EH (cell line): ENCODE results near the gene SYK.

Source experiments
- DNase-seq: peaks from one replicate; pipeline ENCODE4 v3.0.0-alpha.2; 2015; ENCODE audit warnings: low read depth

The SYK gene

DNA sequence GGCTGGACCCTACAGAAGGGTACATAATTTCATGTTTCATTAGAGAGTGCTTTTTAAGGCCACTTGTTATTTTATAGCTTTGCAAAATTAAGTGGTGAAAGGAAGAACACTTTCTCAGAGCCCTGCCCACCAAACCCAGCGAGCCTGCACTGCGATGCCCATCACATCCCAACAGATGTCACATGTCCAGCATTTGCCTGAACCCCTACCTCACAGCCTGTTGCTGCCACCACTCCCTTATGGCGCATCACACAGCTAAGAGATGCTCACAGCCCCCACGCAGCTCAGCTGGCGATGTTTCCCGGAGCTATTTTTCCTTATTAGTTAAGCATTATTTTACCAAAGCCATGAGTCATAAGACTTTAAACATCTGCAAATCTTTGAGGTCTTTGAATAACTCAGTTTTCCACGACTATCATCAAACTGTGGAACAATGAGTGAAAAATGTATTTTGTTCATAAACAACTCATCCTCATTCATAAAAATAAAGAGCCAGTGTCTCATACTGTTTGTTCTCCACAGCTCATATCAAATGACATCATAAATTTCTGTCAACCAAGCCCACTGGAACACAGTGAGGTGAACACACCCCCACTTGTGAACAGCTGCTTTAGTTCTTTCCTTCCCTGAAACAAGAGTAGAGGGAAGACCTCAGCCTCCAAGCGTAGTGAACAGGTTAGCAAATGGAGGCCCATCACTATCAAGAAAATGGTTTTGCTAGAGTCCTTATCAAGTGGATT is 104.9 kb downstream of the SYK start:
- peak; percentile 12 for DNase-seq

DNA sequence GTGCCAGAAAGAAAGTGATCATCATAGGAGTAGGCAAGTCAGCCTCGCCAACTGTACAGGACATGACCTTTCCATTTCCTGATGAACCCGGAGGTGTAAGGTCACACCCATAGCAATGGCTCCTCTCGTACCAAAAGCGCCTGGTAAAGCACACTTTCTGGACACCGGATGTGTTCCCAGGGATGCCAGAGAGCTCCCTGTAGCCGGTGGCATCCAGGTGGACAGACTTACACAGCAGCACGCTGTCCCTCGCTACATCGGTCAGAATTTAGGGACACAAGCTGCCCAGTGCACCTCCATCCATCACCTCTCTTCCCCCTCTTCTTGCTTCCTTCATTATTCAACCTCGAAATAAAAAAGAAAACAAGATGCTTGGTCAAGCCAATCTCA is 105.4 kb downstream of the SYK start:
- no peak for DNase-seq

DNA sequence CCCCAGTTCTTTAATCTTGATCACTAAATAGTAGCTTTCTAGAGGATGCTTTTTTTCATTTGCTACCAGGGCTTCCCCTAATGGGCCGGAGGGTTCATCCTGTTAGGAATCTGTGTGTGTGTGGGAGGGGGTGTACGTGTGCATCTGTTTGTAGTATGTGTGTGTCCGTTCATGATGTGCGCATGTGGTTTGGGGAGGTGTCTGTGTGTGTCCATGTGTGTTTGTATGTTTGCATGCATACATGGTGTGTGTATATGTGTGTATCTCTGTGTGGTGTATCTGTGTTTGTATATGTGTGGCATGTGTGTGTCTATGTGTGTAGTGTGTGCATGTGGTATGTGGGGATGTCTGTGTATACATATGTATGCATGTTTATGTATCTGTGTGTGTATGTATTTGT is 106.2 kb downstream of the SYK start:
- DNase-seq: no peak

DNA sequence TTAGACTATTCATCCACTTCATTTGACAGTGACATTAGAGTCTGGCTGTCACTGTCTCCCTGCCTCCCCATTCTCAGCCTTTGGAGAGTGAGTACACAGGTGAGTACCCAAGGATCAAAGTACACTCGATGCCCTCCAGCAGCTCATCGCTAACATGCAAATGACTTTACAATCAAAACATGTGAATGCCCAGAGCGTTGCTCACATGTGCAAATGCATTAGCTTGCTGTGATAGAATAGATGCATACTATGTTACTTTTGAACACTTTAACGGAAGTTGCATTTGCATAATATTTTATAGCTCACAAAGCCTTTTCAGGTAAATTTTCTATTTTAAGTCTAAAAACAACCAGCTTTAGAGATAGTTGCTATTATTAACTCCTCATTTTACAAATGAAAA is 107.6 kb downstream of the SYK start:
- DNase-seq: no peak

DNA sequence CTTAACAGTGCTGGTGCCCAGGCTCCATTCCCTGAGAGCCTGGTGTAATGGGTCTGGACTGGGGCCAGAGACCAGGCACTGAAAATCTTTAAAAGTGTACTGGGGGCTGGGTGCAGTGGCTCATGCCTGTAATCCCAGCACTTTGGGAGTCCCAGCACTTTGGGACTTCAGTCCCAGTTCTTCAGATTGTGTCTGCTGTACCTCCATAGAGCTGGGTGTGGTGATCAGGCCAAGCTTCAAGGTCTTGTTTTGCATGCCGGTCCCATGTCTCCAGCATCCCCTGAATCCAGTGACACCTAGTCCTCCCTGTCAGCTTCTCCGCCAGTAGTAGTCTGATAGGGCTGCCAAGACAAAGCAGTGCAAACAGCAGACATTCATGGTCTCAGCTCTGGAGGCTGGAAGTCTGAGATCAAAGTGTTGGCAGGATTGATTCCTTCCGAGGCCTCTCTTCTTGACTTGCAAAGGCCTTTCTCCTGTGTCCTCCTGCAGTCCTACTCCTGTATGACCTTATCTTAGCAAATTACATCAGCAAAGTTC is 108.2 kb downstream of the SYK start:
- DNase-seq: no peak

DNA sequence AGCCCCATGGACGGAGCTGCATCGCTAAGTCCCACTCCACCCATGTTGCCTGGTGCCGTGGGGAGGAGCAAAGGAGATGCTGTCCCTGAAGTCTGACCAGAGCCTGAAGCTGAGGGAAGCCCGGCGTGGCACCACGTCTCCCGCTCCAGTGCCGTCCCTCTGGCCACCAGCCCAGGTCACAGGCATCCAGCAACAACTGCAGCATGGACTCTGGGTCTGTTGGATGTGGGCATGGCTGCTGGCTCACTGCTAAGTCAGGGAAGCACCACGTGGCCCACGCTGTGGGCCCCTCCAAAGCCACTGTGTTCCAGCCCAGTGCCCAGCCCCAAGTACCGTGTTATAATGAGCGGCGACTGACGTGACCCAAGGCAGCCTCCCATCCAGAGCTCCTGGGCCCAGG is 112.6 kb downstream of the SYK start:
- DNase-seq: no peak

DNA sequence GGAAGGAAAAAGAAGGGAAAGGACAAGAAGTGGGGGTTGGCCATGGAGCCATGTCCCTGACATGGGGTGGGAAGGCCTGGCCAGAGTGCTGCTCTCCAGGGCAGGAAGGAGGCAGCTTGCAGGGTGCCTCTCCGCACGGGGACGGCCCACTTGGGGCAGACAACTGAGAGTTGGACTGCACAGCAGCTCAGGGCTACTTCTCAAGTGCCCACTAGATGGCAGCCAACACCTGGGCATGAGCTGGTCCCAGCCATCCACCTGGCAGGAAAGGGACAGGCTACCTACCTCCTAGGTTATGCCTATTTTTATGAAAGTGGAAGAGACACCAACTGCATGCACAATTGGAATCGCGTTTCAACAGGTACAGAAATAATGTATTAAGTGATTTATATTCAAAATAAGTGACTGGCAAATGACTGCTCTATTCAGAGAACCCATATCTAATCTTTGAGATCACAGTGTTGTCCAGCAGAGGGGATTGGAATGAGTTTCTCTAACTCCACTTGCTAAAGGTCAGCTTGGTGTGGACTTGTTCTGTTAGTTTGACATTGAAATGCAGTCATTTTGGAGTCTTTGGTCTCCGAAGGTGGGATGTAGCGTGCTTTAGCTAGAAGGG is 113.4 kb downstream of the SYK start:
- peak; percentile 77 for DNase-seq

DNA sequence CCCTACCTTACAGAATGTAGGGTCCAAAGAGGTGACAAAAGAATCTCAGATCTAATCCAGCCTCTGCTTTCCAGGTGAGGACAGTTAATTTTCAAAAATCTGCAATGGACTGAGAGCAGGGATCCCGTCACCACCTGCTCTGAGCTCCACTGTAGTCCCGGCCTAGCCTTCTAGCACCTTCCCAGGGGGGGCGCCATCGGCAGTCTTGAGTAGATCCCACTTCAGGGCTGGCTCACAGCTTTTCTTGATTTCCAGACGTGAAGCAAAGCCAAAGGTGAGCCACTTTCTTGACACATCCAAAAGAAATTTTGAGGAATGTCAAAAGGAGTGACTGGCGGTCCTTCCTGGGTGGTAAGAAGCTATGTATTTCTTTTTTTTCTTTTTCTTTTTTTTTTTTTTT is 114.1 kb downstream of the SYK start:
- peak; percentile 22 for DNase-seq

DNA sequence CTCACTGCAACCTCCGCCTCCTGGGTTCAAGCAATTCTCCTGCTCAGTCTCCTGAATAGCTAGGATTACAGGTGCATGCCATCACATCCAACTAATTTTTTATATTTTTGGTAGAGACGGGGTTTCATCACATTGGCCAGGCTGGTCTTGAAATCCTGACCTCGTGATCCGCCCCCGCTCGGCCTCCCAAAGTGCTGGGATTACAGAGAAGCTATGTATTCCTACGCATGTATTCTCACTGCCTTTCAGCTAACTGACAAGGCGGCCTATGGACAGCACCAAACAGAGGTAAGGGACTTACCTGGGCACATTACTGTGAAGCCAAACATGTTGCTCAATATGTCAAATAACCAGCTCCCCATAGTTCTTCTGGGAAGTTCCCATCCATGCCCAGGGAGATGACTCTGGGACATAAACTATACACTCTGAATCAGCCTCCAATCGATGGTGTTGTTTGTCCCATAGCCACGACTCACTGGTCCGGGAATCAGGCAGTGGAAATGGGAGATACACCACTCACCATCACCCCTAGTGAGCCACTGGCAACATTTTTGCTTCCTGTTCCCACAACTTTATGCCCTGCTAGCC is 114.6 kb downstream of the SYK start:
- DNase-seq: peak; percentile 57

DNA sequence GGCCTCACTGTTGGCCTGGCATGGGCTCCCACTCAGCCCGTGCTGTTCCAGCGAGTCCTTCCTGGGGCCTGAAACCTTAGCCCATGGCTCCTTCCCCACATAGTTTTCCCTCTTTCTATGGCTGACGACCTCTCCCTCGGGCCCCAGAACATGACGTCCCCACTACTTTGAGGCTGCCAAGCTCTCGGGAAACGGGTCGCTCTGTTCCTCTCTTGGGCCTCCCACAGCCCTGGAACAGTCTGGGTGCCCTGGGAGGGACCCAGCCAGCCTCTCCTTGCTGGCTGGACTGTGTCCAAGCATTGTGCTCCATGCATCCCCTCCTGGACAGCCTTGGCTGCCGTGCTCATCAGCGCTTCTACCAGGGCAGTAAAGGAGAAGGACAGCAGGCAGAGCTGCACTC is 118.3 kb downstream of the SYK start:
- DNase-seq: no peak

DNA sequence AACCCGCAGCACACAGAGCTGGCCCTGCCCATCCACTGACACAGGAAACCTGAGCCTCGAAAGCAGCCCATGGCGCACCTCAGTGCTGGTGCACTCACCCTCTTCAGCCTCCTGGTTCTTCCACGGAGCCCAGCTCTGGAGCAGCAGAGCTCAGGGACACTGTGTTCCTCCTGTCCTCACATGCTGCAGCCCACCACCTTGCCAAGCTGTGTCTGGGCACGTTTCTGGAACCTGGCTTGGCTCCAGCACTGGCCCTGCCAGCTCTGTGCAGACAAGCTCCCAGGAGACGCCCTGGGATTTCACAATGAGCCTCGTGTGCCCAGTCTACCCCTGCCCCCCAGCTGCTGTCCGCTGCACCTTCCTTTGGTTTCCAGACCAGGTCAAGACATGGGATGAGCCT is 119.5 kb downstream of the SYK start:
- DNase-seq: no peak

DNA sequence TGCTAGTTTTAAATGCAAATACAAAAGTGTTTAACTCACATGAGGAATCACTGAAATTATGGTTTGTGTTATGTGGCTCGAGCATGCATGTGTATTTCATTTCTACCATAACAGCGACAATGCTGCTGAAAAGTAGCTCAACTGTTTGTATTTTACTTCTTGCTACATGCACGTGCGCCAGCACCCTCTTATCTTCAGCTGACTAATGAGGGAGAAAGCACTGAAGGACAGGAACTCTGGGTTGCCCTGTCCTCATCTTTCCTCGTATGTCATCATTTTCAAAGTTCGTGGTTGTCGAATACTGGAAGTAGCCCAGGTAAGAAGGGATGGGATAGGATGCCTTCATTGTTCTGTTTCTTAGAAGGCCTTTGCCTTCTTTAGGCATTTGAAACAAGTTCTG is 120.3 kb downstream of the SYK start:
- DNase-seq: no peak

DNA sequence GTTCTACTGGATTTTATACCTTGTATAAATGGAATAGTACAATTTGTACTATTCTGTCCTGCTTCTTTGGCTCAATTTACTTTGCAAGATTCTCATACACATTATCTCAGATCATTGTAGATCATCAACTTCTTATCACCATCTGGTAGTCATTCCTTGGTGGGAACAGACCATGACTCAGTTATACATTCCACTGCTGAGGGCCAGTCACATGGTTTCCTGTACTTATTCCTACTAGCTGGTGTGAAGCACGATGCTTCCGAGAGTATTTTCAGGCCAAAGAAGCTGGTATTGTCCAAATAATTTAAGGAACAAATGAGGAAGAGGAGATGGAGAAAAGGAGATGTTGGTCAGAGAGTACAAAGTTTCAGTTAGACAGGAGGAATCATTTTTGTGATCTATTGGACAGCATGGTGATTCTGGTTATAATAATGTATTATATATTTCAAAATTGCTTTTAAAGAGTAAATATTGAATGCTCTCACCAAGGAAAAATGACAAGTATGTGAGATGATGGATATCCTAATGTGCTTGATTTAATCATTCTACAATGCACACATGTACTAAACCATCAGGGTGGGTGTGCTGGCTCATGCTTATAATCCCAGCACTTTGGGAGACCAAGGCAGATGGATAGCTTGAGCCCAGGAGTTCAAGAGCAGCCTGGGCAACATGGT is 124.1 kb downstream of the SYK start:
- DNase-seq: peak; percentile 96

DNA sequence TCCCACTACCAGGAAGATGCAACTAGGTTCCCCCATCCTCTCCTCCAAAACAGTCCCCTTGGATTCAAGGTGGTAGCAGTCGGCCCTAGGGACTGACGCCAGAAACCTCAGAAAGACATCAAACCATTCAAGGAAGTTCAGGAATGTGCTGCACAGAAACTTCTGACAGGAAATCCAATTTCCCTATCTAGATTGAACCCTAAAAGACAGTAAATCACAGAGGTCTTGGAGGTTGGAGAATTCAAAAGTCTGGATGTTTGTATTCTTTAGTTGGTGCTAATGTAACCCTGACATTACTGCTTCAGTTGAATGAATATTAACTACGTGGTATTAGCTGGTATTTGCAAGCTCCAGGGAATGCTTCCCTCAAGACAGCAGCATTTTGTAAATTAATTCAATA is 125.3 kb downstream of the SYK start:
- peak; percentile 55 for DNase-seq

DNA sequence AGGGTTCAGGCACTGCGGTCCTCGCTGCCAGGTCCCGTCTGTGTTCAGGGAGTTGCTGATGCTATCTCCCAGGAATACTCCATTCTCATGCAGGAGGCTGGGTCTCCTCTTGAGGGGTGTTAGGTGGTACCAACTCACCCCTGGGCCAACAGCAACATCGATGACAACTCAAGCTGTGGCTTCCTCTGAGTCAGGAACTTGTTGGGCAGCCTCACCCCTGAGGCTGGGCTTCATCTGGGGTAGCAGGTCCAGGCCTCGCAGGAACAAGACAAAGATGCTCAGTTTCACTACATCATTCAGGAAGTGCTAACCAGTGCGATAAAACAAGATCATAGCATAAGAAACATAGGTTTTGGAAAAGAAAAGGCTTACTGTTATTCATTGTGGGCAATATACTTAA is 125.9 kb downstream of the SYK start:
- DNase-seq: peak; percentile 16

DNA sequence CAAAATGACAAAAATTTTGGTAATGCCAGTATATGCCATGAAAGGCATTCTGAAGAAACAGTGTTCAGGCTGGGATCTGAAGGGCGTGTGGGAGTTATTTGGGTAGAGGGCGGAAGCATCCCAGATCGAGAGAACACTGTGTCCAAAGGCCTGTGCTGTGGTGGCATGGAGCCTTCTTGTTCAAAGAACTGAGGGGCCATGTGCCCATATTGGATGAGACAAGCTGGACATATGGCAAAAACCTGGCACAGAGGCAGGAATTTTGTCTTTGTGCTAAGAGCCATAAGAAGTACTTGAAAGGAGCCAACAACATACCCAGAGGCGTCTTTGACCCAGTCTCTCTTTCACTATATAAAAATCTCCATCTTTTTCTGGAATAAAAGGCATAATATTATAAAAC is 128.0 kb downstream of the SYK start:
- DNase-seq: no peak

DNA sequence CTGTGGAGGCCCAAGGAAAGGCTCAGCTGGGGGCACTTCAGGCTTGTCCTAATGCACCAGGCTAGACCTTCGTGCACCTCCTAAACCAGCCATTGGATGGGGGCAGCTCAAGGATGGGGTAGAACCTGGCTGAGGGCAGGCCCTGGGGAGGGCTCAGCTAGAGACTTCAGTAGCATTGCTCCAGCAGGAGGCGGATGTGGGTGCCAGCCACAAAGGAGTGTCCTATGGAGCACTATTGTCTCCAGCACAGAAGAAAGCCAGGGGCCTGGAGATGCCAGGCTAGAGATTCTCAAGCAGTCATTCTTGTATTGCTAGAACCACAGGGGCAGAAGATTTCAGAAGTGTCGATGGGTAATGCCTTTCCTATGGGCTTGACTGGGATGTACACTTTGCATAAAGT is 131.8 kb downstream of the SYK start:
- DNase-seq: no peak

DNA sequence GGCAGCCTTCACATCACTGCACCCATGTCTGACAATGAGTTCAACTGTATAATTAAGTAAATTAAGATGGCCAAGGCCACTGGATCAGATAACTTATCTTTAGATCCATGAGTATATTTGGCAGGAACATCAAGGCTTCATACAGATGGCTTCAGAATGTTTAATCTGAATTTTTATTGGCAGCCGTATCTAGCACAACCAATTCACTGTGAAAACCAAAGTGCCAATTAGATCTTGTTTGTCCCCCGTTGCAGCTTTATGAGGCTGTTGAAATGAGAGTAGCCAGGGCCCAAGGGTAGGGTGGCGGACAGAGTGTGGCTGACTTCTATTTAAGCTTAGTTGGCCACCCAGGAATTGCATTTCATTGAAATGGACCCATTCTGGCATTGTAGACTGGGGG is 137.7 kb downstream of the SYK start:
- no peak for DNase-seq

DNA sequence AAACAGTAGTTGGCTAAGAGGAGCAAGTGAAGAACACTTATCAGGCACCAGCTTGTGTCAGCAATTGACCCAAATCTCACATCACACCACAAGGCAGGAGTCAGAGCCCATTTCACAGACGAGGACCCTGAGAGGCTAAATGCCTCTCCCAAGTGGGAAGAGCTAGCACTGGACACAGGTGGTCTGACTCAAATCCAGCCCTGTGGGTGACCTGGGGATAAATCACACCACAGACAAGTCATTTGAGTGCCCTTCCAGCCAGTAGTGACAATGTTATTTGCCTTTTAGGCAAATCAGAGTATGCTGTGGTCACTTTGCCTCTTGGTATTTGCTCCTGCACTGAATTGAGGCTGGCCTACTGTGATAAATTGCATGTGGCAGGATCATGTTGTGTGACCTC is 138.7 kb downstream of the SYK start:
- no peak for DNase-seq

DNA sequence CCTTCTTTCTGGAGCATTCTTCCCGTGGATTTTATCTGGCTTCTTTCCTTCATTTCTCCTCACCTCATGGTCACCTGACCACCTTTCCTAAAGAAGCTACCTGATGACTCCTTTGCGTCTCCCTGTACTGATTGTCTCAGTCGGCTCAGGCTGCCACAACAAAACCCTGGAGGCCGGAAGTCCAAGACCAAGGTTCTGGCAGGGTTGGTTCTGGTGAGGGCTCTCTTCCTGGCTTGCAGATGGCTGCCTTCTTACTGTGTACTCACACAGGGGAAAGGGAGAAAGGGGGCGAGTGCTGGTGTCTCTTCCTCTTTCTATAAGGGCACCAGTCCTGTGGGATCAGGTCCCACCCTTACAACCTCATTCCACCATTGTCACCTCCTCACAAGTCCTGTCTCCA is 140.0 kb downstream of the SYK start:
- no peak for DNase-seq

DNA sequence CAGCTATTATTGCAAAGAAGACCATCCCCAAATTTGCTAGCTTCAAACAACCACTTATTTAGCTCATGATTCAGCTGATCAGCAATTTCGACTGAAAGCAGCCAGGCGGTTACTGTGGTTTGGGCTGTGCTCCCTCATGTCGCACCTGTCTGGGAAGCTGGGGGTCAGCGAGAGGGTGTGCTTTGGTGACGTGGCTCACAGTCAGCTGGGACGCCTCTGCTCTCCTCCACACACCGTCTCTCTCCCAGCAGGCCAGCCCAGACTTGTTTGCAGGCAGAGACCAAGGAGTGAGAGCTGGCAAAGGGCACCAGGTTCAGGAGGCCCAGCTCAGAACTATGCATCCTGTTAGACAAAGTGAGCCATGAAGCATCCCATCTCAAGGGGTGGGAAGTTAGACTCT is 140.9 kb downstream of the SYK start:
- DNase-seq: no peak

DNA sequence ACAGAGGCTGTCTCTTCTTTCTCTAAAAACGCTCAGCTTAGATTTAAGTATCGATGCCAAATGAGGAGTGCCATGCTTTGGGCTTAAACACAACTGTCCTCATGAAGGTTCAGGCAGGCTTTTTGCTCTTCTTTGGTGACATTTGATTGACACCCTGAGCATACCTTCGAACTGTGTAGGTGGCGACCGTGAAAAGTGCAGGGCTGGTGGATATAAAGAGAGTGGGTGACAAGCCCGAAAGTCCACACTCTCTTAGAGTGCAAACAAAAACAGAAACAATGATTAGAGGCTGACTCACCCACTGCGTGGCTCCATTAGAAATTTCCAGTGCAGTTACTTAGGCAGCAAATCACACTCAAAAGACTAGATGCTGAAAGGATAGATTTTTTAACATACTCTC is 141.7 kb downstream of the SYK start:
- no peak for DNase-seq

DNA sequence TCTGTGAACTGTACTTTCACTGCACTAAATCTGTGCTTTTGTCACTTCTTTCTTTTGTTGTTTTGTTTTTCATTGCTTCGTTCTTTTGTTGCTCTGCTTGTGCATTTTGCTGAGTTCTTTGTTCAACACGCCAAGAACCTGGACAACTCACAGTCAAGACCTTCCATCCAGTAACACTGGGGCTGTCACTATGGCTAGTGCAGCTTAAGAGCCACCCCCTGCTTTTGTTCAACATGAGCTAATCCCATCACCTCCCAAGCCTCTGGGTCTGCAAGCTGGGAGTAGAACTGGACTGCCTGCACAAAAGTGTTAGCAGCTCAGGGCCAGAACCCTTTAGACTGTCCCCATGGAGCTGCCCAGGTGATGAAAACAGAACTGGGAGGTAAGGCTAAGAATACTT is 143.7 kb downstream of the SYK start:
- DNase-seq: no peak
